Trophoblast cell (in vitro differentiated cells and primary cell): ENCODE measurements around the gene GPR3.

ENCODE experiments used
- DNase-seq, 2 donors: peaks; one replicate each; pipeline ENCODE4 v3.0.0-alpha.2; 2016
- H2AFZ ChIP-seq: 2 replicates; pipeline ENCODE4 v1.6.1; 2013; ENCODE audit warnings: low read length, moderate library complexity, mild to moderate bottlenecking; ENCODE audit not compliant: insufficient read depth, poor library complexity
- H2AK5ac ChIP-seq: 2 replicates; pipeline ENCODE4 v1.6.1; 2013; ENCODE audit warnings: mild to moderate bottlenecking, low read length
- H2BK120ac ChIP-seq: 2 replicates; pipeline ENCODE4 v1.6.1; 2013; ENCODE audit warnings: low read length, mild to moderate bottlenecking, moderate library complexity; ENCODE audit not compliant: insufficient read depth, poor library complexity
- H2BK12ac ChIP-seq: 2 replicates; pipeline ENCODE4 v1.6.1; 2013; ENCODE audit warnings: mild to moderate bottlenecking, low read length, moderate library complexity
- H2BK5ac ChIP-seq: 2 replicates; pipeline ENCODE4 v1.6.1; 2013; ENCODE audit warnings: low read length, low read depth, moderate library complexity, mild to moderate bottlenecking; ENCODE audit not compliant: poor library complexity
- H3K14ac ChIP-seq: 2 replicates; pipeline ENCODE4 v1.6.1; 2013; ENCODE audit warnings: mild to moderate bottlenecking, low read length
- H3K18ac ChIP-seq: 2 replicates; pipeline ENCODE4 v1.6.1; 2013; ENCODE audit warnings: mild to moderate bottlenecking, low read length
- H3K23ac ChIP-seq: 2 replicates; pipeline ENCODE4 v1.6.1; 2013; ENCODE audit warnings: low read length
- H3K27ac ChIP-seq: 2 replicates; pipeline ENCODE4 v1.5.1; 2013; ENCODE audit warnings: low read depth, mild to moderate bottlenecking, inconsistent platforms, low read length, moderate library complexity
- H3K27me3 ChIP-seq: 2 replicates; pipeline ENCODE4 v1.6.1; 2013; ENCODE audit warnings: inconsistent platforms, mild to moderate bottlenecking, low read length, moderate library complexity; ENCODE audit not compliant: insufficient read depth
- H3K36me3 ChIP-seq, 2 experiments: 1 replicate in 1 of 2; 2 replicates in 1 of 2; pipeline ENCODE4 v1.6.1; 2013; ENCODE audit warnings: low read length in 2 of 2, mild to moderate bottlenecking in 2 of 2, moderate library complexity in 1 of 2; ENCODE audit not compliant: insufficient read depth in 2 of 2, control insufficient read depth in 1 of 2
- H3K4ac ChIP-seq: 2 replicates; pipeline ENCODE4 v1.6.1; 2013; ENCODE audit warnings: low read depth, mild to moderate bottlenecking, low read length, moderate library complexity
- H3K4me1 ChIP-seq, 2 experiments: 1 replicate in 1 of 2; 2 replicates in 1 of 2; pipeline ENCODE4 v1.6.1; 2013; ENCODE audit warnings: low read length in 2 of 2, mild to moderate bottlenecking in 2 of 2, moderate library complexity in 1 of 2; ENCODE audit not compliant: insufficient read depth in 2 of 2, control insufficient read depth in 1 of 2
- H3K4me2 ChIP-seq: 2 replicates; pipeline ENCODE4 v1.6.1; 2013; ENCODE audit warnings: inconsistent platforms, mild to moderate bottlenecking, low read length, moderate library complexity
- H3K4me3 ChIP-seq: 2 replicates; pipeline ENCODE4 v1.5.1; 2013; ENCODE audit warnings: mild to moderate bottlenecking, low read depth, low read length, inconsistent platforms
- H3K79me1 ChIP-seq: one replicate; pipeline ENCODE4 v1.6.1; 2013; ENCODE audit warnings: low read length
- H3K79me2 ChIP-seq: 2 replicates; pipeline ENCODE4 v1.6.1; 2013; ENCODE audit warnings: low read length, mild to moderate bottlenecking; ENCODE audit not compliant: control insufficient read depth, insufficient read depth, poor library complexity
- H3K9ac ChIP-seq: 2 replicates; pipeline ENCODE4 v1.6.1; 2013; ENCODE audit warnings: mild to moderate bottlenecking, low read length
- H3K9me3 ChIP-seq: 2 replicates; pipeline ENCODE4 v1.6.1; 2013; ENCODE audit warnings: low read depth, mild to moderate bottlenecking, control low read depth, inconsistent platforms, low read length; ENCODE audit not compliant: insufficient read depth
- H4K12ac ChIP-seq: 2 replicates; pipeline ENCODE4 v1.6.1; 2013; ENCODE audit warnings: low read depth, mild to moderate bottlenecking, low read length, moderate library complexity
- H4K8ac ChIP-seq: 2 replicates; pipeline ENCODE4 v1.6.1; 2013; ENCODE audit warnings: low read depth, mild to moderate bottlenecking, low read length, moderate library complexity
- H4K91ac ChIP-seq: one replicate; pipeline ENCODE4 v1.6.1; 2013; ENCODE audit warnings: low read depth, mild to moderate bottlenecking, low read length, moderate library complexity
- WGBS: extraction: QIAGEN DNeasy Blood & Tissue Kit; methylation state at CpG from one replicate; pipeline ENCODE4 v1.1.7; 2013; ENCODE audit warnings: missing lambda C conversion rate; ENCODE audit not compliant: insufficient read length, insufficient coverage; ENCODE audit errors: extremely low coverage; 5-methylcytosine and 5-hydroxymethylcytosine counted together

GPR3 gene

GRCh38 chr1:27428316-27429028 lies 36.0 kb downstream of the GPR3 start:
- no peak overlapping the region for H2AK5ac ChIP-seq
- H3K9ac ChIP-seq, result no peak overlapping the region
- H3K4me1 ChIP-seq, result peaks cover 5 to 19% of the 10 kb centered on the region in 2 experiments
- no peak overlapping the region for H3K23ac ChIP-seq
- H3K27ac ChIP-seq, result peak overlapping the region; percentile 79
- peaks cover 0 to 7% of the 10 kb centered on the region in 2 experiments for H3K36me3 ChIP-seq
- peaks cover 2% of the 10 kb centered on the region for H3K79me1 ChIP-seq
- H3K18ac ChIP-seq, result no peak overlapping the region
- WGBS, result no CpG with 5 or more reads among the region's 17 CpGs
- DNase-seq, result peak; percentile 43 to 65
- H2BK12ac ChIP-seq, result no peak overlapping the region
- no peaks in the 10 kb centered on the region for H3K9me3 ChIP-seq
- peaks cover 2% of the 10 kb centered on the region for H3K79me2 ChIP-seq
- no peak overlapping the region for H2AFZ ChIP-seq
- H3K4me2 ChIP-seq, result peak overlapping the region; percentile 56
- no peak overlapping the region for H3K4me3 ChIP-seq
- no peak overlapping the region for H4K91ac ChIP-seq
- no peak overlapping the region for H3K14ac ChIP-seq
- H3K27me3 ChIP-seq, result no peaks in the 10 kb centered on the region
- no peak overlapping the region for H4K8ac ChIP-seq
- no peak overlapping the region for H2BK5ac ChIP-seq
- no peak overlapping the region for H4K12ac ChIP-seq
- no peak overlapping the region for H3K4ac ChIP-seq
- no peak overlapping the region for H2BK120ac ChIP-seq

- Histone ChIP-seq H3K4ac (no peak overlapping the region), H3K79me1 (peaks cover 2% of the 10 kb centered on the region), H3K4me3 (no peak overlapping the region), H3K79me2 (peaks cover 2% of the 10 kb centered on the region), H3K27ac (peak overlapping the region; percentile 44), H4K91ac (no peak overlapping the region), H4K8ac (no peak overlapping the region), H3K14ac (no peak overlapping the region), H3K4me2 (no peak overlapping the region), H3K27me3 (no peaks in the 10 kb centered on the region), H3K23ac (no peak overlapping the region), H2BK120ac (no peak overlapping the region), H4K12ac (no peak overlapping the region), H2AFZ (no peak overlapping the region), H3K36me3 (peaks cover 0 to 7% of the 10 kb centered on the region in 2 experiments), H3K18ac (no peak overlapping the region), H3K9me3 (no peaks in the 10 kb centered on the region), H2AK5ac (no peak overlapping the region), H3K4me1 (peaks cover 5 to 19% of the 10 kb centered on the region in 2 experiments), H2BK5ac (no peak overlapping the region), H3K9ac (no peak overlapping the region), H2BK12ac (peak overlapping the region; percentile 70)
- no CpG with 5 or more reads among the region's 2 CpGs for WGBS
- no peak for DNase-seq
These were observed 36.6 kb downstream of the GPR3 start for GRCh38 chr1:27429029-27429425.

GRCh38 chr1:27430903-27431600 lies 38.6 kb downstream of the GPR3 start:
- Histone ChIP-seq H4K8ac (no peak overlapping the region), H2BK5ac (no peak overlapping the region), H3K4me3 (no peak overlapping the region), H2AFZ (no peak overlapping the region), H4K12ac (no peak overlapping the region), H3K23ac (no peak overlapping the region), H3K18ac (no peak overlapping the region), H3K79me1 (peaks cover 2% of the 10 kb centered on the region), H3K27ac (peak overlapping the region; percentile 51), H3K4ac (no peak overlapping the region), H2BK12ac (no peak overlapping the region), H4K91ac (no peak overlapping the region), H3K79me2 (peaks cover 3% of the 10 kb centered on the region), H3K14ac (no peak overlapping the region), H3K4me1 (peaks cover 8 to 19% of the 10 kb centered on the region in 2 experiments), H3K9me3 (no peaks in the 10 kb centered on the region), H3K36me3 (peaks cover 0 to 5% of the 10 kb centered on the region in 2 experiments), H3K27me3 (no peaks in the 10 kb centered on the region), H3K4me2 (no peak overlapping the region), H2BK120ac (no peak overlapping the region), H2AK5ac (no peak overlapping the region), H3K9ac (no peak overlapping the region)
- WGBS, result no CpG with 5 or more reads among the region's 1 CpG
- DNase-seq, result no peak

GRCh38 chr1:27431601-27431940 lies 39.1 kb downstream of the GPR3 start:
- Histone ChIP-seq H2AFZ (no peak overlapping the region), H4K12ac (no peak overlapping the region), H2AK5ac (no peak overlapping the region), H2BK12ac (no peak overlapping the region), H3K14ac (no peak overlapping the region), H3K4me1 (peaks cover 8 to 21% of the 10 kb centered on the region in 2 experiments), H4K8ac (no peak overlapping the region), H3K18ac (no peak overlapping the region), H3K4me2 (no peak overlapping the region), H4K91ac (no peak overlapping the region), H3K27ac (no peak overlapping the region), H3K79me2 (peaks cover 3% of the 10 kb centered on the region), H3K27me3 (no peaks in the 10 kb centered on the region), H2BK120ac (no peak overlapping the region), H3K79me1 (peaks cover 2% of the 10 kb centered on the region), H3K23ac (no peak overlapping the region), H3K9me3 (no peaks in the 10 kb centered on the region), H3K4me3 (no peak overlapping the region), H3K4ac (no peak overlapping the region), H2BK5ac (no peak overlapping the region), H3K9ac (no peak overlapping the region), H3K36me3 (peaks cover 0 to 5% of the 10 kb centered on the region in 2 experiments)
- DNase-seq, result no peak
- no CpG with 5 or more reads among the region's 2 CpGs for WGBS
